ENCODE data around the gene NFYA. TPM values are rescaled to one million over a fixed set of nuclear protein-coding genes. Genes with fewer than 3 reads are reported as not detected.

Gene NFYA
- total RNA-seq (2014; rRNA removed; shearing (Covaris generic)), result 13.1 and 16.6 TPM in 2 replicates

DNA sequence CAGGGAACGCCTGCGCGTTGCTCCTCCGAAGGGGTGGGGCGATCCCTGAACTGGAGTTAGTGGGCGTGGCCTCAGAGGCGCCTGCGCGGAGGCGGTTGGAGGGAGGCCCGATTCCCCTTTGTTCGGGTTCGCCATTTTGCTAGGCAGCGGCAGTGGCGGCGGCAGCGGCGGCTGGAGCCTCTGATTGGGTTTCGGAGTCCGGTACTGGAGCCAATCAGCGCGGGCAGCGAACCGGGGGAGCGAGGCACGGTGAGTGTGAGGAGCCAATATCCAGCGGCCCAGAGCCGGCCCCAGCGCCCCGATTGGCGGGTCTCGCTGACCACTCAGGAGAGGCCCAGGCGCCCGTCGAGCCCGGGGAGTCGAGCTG, at the start of gene NFYA:
Gene NFYA, plus strand, starts transcription at position 139 of the 367 bp plus-strand sequence. CDS start 6,116 bp downstream, outside the sequence.

DNA sequence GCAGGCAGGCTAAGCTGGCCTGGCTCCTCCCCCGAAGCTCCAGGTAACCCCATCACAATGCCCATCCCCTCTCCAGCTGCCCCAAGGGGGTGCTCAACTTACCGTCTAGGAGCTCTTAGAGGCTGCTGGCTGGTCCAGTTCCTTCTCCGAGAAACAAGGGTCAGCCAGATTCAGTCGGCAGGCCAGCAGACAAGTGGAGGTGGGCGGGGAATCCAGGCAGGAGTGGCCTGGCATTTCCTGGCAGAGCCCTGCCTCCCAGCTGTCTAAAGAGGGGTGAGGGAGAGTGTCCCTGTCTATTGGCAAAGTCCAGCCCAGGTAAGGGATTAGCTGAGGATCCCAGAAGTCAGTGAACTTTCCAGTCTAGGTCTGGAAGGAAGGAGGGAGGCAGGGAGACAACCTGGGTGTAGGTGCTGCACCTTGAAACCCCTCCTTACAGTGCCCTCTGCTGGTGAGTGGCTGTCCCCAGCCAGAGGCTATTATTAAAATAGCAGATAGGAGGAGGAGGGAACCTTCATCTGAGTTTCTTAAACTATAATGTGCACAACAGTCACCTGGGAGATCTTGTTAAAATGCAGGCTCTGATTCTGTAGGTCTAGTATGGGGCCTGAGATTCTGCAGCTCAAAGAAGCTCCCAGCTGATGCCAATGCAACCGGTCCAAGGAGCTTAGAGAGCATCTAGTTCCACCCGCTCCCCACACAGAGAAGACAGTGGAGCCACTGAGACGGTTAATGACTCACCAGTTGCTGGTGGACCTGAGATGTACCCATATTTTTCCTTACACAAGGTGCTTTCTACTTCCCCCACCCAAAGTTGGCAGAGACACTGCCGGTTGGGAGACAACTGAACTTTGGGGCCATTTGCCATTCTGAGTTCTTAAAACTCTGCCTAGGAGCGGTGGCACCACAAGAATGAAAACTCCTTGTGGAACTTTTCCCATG, 33.4 kb upstream of the NFYA start, which contains the start of gene UNC5CL:
Gene UNC5CL, minus strand, starts transcription at position 162 of the 939 bp plus-strand sequence. CDS start 4,147 bp downstream, outside the sequence.

DNA sequence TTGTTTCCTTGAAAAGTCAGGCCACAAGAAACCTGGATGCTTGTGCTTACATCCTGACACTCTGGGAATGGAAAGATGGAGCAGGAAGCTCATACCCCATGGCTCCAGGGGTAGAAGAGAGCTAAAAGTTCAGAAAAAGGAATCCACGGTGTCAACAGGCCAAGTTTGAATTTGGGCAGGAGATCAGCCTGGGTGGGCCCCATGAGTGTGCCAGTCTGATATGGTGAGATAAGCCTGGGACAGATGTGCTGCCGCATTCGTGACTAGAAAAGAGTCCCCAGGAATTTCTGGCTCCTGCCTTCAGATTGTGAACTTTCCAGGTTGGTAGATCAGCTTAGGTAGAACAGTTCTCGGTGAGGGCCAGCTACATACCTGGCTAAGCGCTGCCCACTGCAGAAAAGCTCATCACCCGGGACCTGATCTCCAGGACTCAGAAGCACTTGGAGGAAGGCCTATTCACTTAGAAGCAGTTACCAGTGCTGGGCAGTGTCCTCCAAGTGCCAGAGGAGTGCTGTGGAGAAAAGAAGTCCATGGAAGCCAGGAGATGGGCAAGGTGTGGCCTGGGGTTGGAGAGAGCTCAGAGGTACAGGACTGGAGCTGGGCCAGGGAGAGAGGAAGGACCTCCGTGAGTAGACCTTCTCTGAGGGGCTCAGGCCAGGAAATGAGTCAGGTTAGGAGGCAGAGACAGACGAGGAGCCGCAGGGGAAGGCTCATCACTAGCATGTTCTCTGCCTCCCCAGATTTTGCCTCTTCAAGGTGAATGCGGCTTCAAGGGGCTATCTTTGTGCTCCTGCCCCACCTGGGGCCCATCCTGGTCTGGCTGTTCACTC, 30.3 kb upstream of the NFYA start, which contains the start of gene TSPO2:
Gene TSPO2, plus strand, starts transcription at position 242 of the 830 bp plus-strand sequence. Its CDS starts 519 bp downstream, at position 761.

DNA sequence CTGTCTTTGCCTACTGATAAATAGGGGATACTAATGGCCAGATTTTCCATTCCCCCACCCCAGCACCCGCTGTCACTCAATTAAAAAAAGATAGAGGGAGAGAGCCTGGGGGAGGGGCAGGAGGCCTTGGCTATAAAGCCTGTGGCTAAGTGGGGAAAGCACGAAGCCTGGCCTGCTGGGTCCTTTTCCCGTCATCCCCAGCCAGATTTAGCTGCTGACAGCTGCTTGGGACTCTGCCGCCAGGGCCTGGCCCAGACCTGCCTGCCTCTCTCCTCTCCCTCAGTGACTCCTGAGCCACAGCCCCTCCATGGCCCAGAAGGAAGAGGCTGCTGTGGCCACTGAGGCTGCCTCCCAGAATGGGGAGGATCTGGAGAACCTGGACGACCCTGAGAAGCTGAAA, 19.7 kb upstream of the NFYA start, which contains the start of gene APOBEC2:
Gene APOBEC2, plus strand, starts transcription at position 162 of the 400 bp plus-strand sequence. Its CDS starts 146 bp downstream, at position 308.

DNA sequence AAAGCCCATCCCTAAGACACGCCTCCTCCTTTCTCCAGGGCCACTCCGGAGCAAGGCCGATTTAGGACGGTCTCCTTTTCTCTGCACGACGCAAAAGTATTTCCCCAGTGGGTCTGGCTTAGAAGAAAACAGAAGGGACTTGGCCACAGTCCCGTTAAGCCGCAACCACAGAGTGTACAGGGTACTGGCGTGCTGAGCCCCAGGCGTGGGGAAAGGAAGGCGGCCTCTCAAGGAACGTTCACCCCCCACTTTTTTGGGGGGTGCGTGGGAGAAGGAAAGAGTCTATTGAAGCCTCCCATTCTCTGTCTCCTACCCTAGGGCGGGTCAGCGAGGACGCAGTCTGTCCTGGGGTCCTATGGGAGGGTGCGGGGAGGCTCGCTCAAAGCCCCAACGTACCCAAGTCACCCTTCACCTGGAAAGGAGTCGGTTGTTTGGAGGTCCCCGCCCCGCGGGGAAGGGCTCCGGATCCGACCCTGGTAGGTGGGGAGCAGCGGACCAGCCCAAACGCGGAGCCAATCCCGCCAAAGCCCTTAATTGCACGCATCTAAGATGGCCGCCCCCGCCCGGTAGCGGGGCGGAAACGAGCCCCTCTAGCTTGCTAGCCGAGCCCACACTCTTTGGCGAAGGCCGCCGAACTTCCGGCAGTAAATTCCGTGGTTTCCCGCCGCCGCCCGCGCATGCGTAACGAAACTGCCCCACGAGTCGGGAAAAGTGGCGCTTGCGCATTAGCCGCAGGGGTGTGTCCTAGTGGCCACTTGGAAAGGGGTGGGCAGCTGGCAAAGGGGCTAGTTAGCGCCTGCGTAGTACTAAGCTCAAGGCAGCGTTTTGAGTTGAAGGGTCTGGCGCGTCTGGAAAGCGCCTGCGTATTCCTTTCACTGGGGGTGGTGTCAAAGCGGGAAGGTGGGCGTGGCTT, 595 bp upstream of the NFYA start, which contains the start of gene OARD1:
Gene OARD1, minus strand, starts transcription at position 434 of the 913 bp plus-strand sequence. CDS start 722 bp downstream, outside the sequence.

Other genes with a start within 250 kb of the NFYA start
- gene UNC5CL, start 33.8 kb upstream of the NFYA start, total RNA-seq (2014; rRNA removed; shearing (Covaris generic)), result 0.53 and 1.0 TPM in 2 replicates
- not detected in 2 replicates for gene TSPO2, start 30.5 kb upstream of the NFYA start, total RNA-seq (2014; rRNA removed; shearing (Covaris generic))
- not detected in 2 replicates for gene APOBEC2, start 19.8 kb upstream of the NFYA start, total RNA-seq (2014; rRNA removed; shearing (Covaris generic))
- gene OARD1, start 618 bp upstream of the NFYA start, total RNA-seq (2014; rRNA removed; shearing (Covaris generic)), result 20.8 and 25.7 TPM in 2 replicates
- not detected in 2 replicates for gene TREML1, start 81.4 kb downstream of the NFYA start, total RNA-seq (2014; rRNA removed; shearing (Covaris generic))
- gene TREM2, start 90.1 kb downstream of the NFYA start, total RNA-seq (2014; rRNA removed; shearing (Covaris generic)), result not detected in 2 replicates
- 0.16 and 0.19 TPM in 2 replicates for gene TREML2, start 128.2 kb downstream of the NFYA start, total RNA-seq (2014; rRNA removed; shearing (Covaris generic))
- not detected in 2 replicates for gene TREML4, start 155.4 kb downstream of the NFYA start, total RNA-seq (2014; rRNA removed; shearing (Covaris generic))
- gene TREM1, start 213.7 kb downstream of the NFYA start, total RNA-seq (2014; rRNA removed; shearing (Covaris generic)), result 0.15 and 0.88 TPM in 2 replicates

All from A375 (cell line).